ENCODE data around the gene FFAR4.

- TF ChIP-seq ELK1 (IDR thresholded peaks at IDR 0.05; ENCODE audit: borderline replicate concordance, low read depth, low read length) (no peak), RFX5 (IDR thresholded peaks at IDR 0.05; ENCODE audit: low read depth, low read length) (no peak), SMC3 (IDR thresholded peaks at IDR 0.05; ENCODE audit: low read depth, low read length) (no peak), POLR2A (IDR thresholded peaks at IDR 0.05; ENCODE audit: low read depth, low read length) (no peak), MAFK (IDR thresholded peaks at IDR 0.05; ENCODE audit: low read depth, low read length) (no peak)
- TF ChIP-seq, protein P1, sequence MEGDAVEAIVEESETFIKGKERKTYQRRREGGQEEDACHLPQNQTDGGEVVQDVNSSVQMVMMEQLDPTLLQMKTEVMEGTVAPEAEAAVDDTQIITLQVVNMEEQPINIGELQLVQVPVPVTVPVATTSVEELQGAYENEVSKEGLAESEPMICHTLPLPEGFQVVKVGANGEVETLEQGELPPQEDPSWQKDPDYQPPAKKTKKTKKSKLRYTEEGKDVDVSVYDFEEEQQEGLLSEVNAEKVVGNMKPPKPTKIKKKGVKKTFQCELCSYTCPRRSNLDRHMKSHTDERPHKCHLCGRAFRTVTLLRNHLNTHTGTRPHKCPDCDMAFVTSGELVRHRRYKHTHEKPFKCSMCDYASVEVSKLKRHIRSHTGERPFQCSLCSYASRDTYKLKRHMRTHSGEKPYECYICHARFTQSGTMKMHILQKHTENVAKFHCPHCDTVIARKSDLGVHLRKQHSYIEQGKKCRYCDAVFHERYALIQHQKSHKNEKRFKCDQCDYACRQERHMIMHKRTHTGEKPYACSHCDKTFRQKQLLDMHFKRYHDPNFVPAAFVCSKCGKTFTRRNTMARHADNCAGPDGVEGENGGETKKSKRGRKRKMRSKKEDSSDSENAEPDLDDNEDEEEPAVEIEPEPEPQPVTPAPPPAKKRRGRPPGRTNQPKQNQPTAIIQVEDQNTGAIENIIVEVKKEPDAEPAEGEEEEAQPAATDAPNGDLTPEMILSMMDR (conservative IDR thresholded peaks at IDR 0.05; ENCODE audit: low read depth, low read length), result no peak
Observed at GRCh38 chr10:93554316-93554663, 12.2 kb upstream of the FFAR4 start.
